Mesenchymal stem cell (in vitro differentiated cells and primary cell): ENCODE data around the gene NDUFV1.

Experiments
- DNase-seq: peaks from one replicate; pipeline ENCODE4 v3.0.0-alpha.2; 2013
- H2AFZ ChIP-seq: one replicate; pipeline ENCODE4 v1.6.1; 2013; ENCODE audit warnings: low read depth, mild to moderate bottlenecking, control low read depth, inconsistent platforms, low read length, moderate library complexity
- H2AK5ac ChIP-seq: 2 replicates; pipeline ENCODE4 v1.6.1; 2013; ENCODE audit warnings: low read length, moderate library complexity, mild to moderate bottlenecking, inconsistent platforms; ENCODE audit not compliant: severe bottlenecking
- H2BK120ac ChIP-seq: one replicate; pipeline ENCODE4 v1.6.1; 2013; ENCODE audit warnings: low read depth, mild to moderate bottlenecking, inconsistent platforms, low read length, moderate library complexity
- H2BK12ac ChIP-seq, 2 experiments: one replicate each; pipeline ENCODE4 v1.6.1; 2013; ENCODE audit warnings: inconsistent platforms in 2 of 2, low read length in 2 of 2, mild to moderate bottlenecking in 2 of 2, moderate library complexity in 2 of 2, control low read depth in 1 of 2
- H2BK15ac ChIP-seq: one replicate; pipeline ENCODE4 v1.6.1; 2013; ENCODE audit warnings: mild to moderate bottlenecking, low read depth, inconsistent platforms; ENCODE audit not compliant: poor library complexity, severe bottlenecking
- H2BK5ac ChIP-seq: 2 replicates; pipeline ENCODE4 v1.6.1; 2013; ENCODE audit warnings: low read depth, mild to moderate bottlenecking, low read length, control low read depth, inconsistent platforms; ENCODE audit not compliant: poor library complexity, severe bottlenecking
- H3K14ac ChIP-seq, 2 experiments: one replicate each; pipeline ENCODE4 v1.6.1; 2013; ENCODE audit warnings: inconsistent platforms in 2 of 2, low read length in 2 of 2, control low read depth in 1 of 2, mild to moderate bottlenecking in 1 of 2, moderate library complexity in 1 of 2
- H3K18ac ChIP-seq, 2 experiments: one replicate each; pipeline ENCODE4 v1.6.1; 2013; ENCODE audit warnings: inconsistent platforms in 2 of 2, low read length in 2 of 2, control low read depth in 1 of 2, low read depth in 1 of 2, mild to moderate bottlenecking in 1 of 2
- H3K23ac ChIP-seq, 2 experiments: one replicate each; pipeline ENCODE4 v1.6.1; 2013; ENCODE audit warnings: inconsistent platforms in 2 of 2, low read length in 2 of 2, mild to moderate bottlenecking in 2 of 2, moderate library complexity in 2 of 2, control low read depth in 1 of 2
- H3K27ac ChIP-seq: 2 replicates; pipeline ENCODE4 v1.5.1; 2013; ENCODE audit warnings: mild to moderate bottlenecking, moderate library complexity, low read length, control low read depth, inconsistent platforms; ENCODE audit not compliant: poor library complexity, severe bottlenecking
- H3K27me3 ChIP-seq, 2 experiments: 2 replicates each; pipeline versions ENCODE4 v1.6.1 to v1.7.0; 2013; ENCODE audit warnings: low read length in 2 of 2, mild to moderate bottlenecking in 2 of 2, moderate library complexity in 2 of 2, control low read depth in 1 of 2, inconsistent platforms in 1 of 2; ENCODE audit not compliant: control insufficient read depth in 1 of 2, insufficient read depth in 1 of 2
- H3K36me3 ChIP-seq, 2 experiments: 2 replicates each; pipeline versions ENCODE4 v1.6.1 to v1.7.0; 2013; ENCODE audit warnings: low read length in 2 of 2, control low read depth in 1 of 2, inconsistent platforms in 1 of 2, low read depth in 1 of 2, mild to moderate bottlenecking in 1 of 2; ENCODE audit not compliant: insufficient read depth in 2 of 2, control insufficient read depth in 1 of 2
- H3K4ac ChIP-seq, 2 experiments: one replicate each; pipeline ENCODE4 v1.6.1; 2013; ENCODE audit warnings: inconsistent platforms in 2 of 2, low read length in 2 of 2, mild to moderate bottlenecking in 2 of 2, moderate library complexity in 2 of 2, control low read depth in 1 of 2, low read depth in 1 of 2
- H3K4me1 ChIP-seq: 2 replicates; pipeline ENCODE4 v1.6.1; 2013; ENCODE audit warnings: low read depth, low read length, control low read depth; ENCODE audit not compliant: control insufficient read depth, insufficient read depth
- H3K4me2 ChIP-seq: 2 replicates; pipeline ENCODE4 v1.6.1; 2013; ENCODE audit warnings: low read length, mild to moderate bottlenecking, inconsistent platforms; ENCODE audit not compliant: poor library complexity, severe bottlenecking
- H3K4me3 ChIP-seq, 2 experiments: 2 replicates each; pipeline versions ENCODE4 v1.5.1 to v1.7.0; 2013; ENCODE audit warnings: low read length in 2 of 2, mild to moderate bottlenecking in 2 of 2, control low read depth in 1 of 2, low read depth in 1 of 2; ENCODE audit not compliant: insufficient read depth in 1 of 2
- H3K79me1 ChIP-seq: replicated peaks from 2 replicates; pipeline ENCODE4 v1.6.1; 2013; ENCODE audit warnings: mild to moderate bottlenecking, control low read depth, low read length, inconsistent platforms; ENCODE audit not compliant: poor library complexity, severe bottlenecking
- H3K9ac ChIP-seq: 2 replicates; pipeline ENCODE4 v1.7.0; 2013; ENCODE audit warnings: mild to moderate bottlenecking, low read length, moderate library complexity
- H3K9me3 ChIP-seq: 2 replicates; pipeline ENCODE4 v1.7.0; 2013; ENCODE audit warnings: mild to moderate bottlenecking, low read length; ENCODE audit not compliant: control insufficient read depth
- H4K8ac ChIP-seq: one replicate; pipeline ENCODE4 v1.6.1; 2013; ENCODE audit warnings: inconsistent platforms, mild to moderate bottlenecking, low read length, moderate library complexity
- H4K91ac ChIP-seq: one replicate; pipeline ENCODE4 v1.6.1; 2013; ENCODE audit warnings: mild to moderate bottlenecking, low read length, inconsistent platforms
- WGBS: methylation state at CpG from one replicate; pipeline ENCODE4 v1.1.7; 2013; ENCODE audit warnings: mixed read lengths; 5-methylcytosine and 5-hydroxymethylcytosine counted together

NDUFV1 gene

GRCh38 chr11:67647471-67647870 is 40.7 kb downstream of the NDUFV1 start:
- WGBS: 89% methylated on average over 11 of the region's 15 CpGs
- Histone ChIP-seq H2AFZ (no peak overlapping the region), H3K27me3 (peaks cover 7 to 46% of the 10 kb centered on the region in 2 experiments)

GRCh38 chr11:67648140-67648795 is 41.5 kb downstream of the NDUFV1 start:
- H3K9ac ChIP-seq: no peak overlapping the region
- no peak overlapping the region for H3K18ac ChIP-seq
- H2BK12ac ChIP-seq: no peak overlapping the region
- no peak overlapping the region for H2BK120ac ChIP-seq
- peaks cover 9 to 43% of the 10 kb centered on the region in 2 experiments for H3K27me3 ChIP-seq
- H3K4me2 ChIP-seq: no peak overlapping the region
- no peak overlapping the region for H3K27ac ChIP-seq
- no peak overlapping the region for H2AK5ac ChIP-seq
- no peak overlapping the region for H4K91ac ChIP-seq
- H3K36me3 ChIP-seq: no peaks in the 10 kb centered on the region
- 68% methylated on average over 12 of the region's 12 CpGs for WGBS
- no peaks in the 10 kb centered on the region for H3K9me3 ChIP-seq
- H3K14ac ChIP-seq: no peak overlapping the region
- H3K4ac ChIP-seq: no peak overlapping the region
- H3K4me3 ChIP-seq: no peak overlapping the region
- H2AFZ ChIP-seq: no peak overlapping the region
- no peaks in the 10 kb centered on the region for H3K79me1 ChIP-seq
- DNase-seq: no peak
- no peak overlapping the region for H3K23ac ChIP-seq
- H2BK15ac ChIP-seq: no peak overlapping the region
- peaks cover 3% of the 10 kb centered on the region for H3K4me1 ChIP-seq
- no peak overlapping the region for H4K8ac ChIP-seq
- H2BK5ac ChIP-seq: no peak overlapping the region

More at GRCh38 chr11:67647471-67647870, 40.7 kb downstream of the NDUFV1 start:
- no peaks in the 10 kb centered on the region for H3K9me3 ChIP-seq
- peaks cover 3% of the 10 kb centered on the region for H3K4me1 ChIP-seq
- no peak overlapping the region for H2AK5ac ChIP-seq
- no peak overlapping the region for H3K4me3 ChIP-seq
- no peak overlapping the region for H3K23ac ChIP-seq
- H2BK5ac ChIP-seq: no peak overlapping the region
- H3K18ac ChIP-seq: no peak overlapping the region
- H3K14ac ChIP-seq: no peak overlapping the region
- no peak overlapping the region for H3K27ac ChIP-seq
- H2BK15ac ChIP-seq: no peak overlapping the region
- H4K91ac ChIP-seq: no peak overlapping the region
- no peak for DNase-seq
- no peaks in the 10 kb centered on the region for H3K79me1 ChIP-seq
- no peak overlapping the region for H4K8ac ChIP-seq
- no peak overlapping the region for H3K9ac ChIP-seq
- no peak overlapping the region for H2BK120ac ChIP-seq
- H3K36me3 ChIP-seq: no peaks in the 10 kb centered on the region
- H2BK12ac ChIP-seq: no peak overlapping the region
- no peak overlapping the region for H3K4me2 ChIP-seq
- H3K4ac ChIP-seq: no peak overlapping the region

- DNase-seq: no peak
- H2BK5ac ChIP-seq: no peak overlapping the region
- H4K8ac ChIP-seq: no peak overlapping the region
- H3K9me3 ChIP-seq: no peaks in the 10 kb centered on the region
- no peak overlapping the region for H3K4me2 ChIP-seq
- 90% methylated on average over 12 of the region's 12 CpGs for WGBS
- H3K9ac ChIP-seq: no peak overlapping the region
- no peak overlapping the region for H2BK15ac ChIP-seq
- peaks cover 3% of the 10 kb centered on the region for H3K4me1 ChIP-seq
- H3K4me3 ChIP-seq: no peak overlapping the region
- H3K14ac ChIP-seq: no peak overlapping the region
- H3K4ac ChIP-seq: no peak overlapping the region
- no peaks in the 10 kb centered on the region for H3K36me3 ChIP-seq
- H3K23ac ChIP-seq: no peak overlapping the region
- no peak overlapping the region for H3K18ac ChIP-seq
- no peak overlapping the region for H2BK12ac ChIP-seq
- H4K91ac ChIP-seq: peak overlapping the region; percentile 1
- no peak overlapping the region for H2AK5ac ChIP-seq
- H3K27me3 ChIP-seq: peaks cover 9 to 44% of the 10 kb centered on the region in 2 experiments
- H3K27ac ChIP-seq: no peak overlapping the region
- H3K79me1 ChIP-seq: no peaks in the 10 kb centered on the region
- H2BK120ac ChIP-seq: no peak overlapping the region
- no peak overlapping the region for H2AFZ ChIP-seq
These were observed 42.3 kb downstream of the NDUFV1 start for GRCh38 chr11:67648796-67649613.
